G401 (cell line): Measurements from ENCODE around the gene LOXHD1. TPM values are rescaled to one million over a fixed set of nuclear protein-coding genes. Genes with fewer than 3 reads are reported as not detected.

Source experiments
- DNase-seq: peaks from one replicate; pipeline ENCODE4 v3.0.0-alpha.2; 2015; ENCODE audit warnings: low spot score
- in situ Hi-C: cut with HindIII; loops from 2 replicates; pipeline ENCODE4 v1.10.0; 2016; ENCODE audit warnings: low sequenced_read_pairs, mixed read lengths
- total RNA-seq: library from RNA; depleted of rRNA; stranded (reverse); fragments of >200 nt; shearing (Covaris generic); gene quantifications from 2 replicates; pipeline ENCODE4 v1.2.3, GENCODE V29; 2014; rRNA removed

Gene LOXHD1, protein sequence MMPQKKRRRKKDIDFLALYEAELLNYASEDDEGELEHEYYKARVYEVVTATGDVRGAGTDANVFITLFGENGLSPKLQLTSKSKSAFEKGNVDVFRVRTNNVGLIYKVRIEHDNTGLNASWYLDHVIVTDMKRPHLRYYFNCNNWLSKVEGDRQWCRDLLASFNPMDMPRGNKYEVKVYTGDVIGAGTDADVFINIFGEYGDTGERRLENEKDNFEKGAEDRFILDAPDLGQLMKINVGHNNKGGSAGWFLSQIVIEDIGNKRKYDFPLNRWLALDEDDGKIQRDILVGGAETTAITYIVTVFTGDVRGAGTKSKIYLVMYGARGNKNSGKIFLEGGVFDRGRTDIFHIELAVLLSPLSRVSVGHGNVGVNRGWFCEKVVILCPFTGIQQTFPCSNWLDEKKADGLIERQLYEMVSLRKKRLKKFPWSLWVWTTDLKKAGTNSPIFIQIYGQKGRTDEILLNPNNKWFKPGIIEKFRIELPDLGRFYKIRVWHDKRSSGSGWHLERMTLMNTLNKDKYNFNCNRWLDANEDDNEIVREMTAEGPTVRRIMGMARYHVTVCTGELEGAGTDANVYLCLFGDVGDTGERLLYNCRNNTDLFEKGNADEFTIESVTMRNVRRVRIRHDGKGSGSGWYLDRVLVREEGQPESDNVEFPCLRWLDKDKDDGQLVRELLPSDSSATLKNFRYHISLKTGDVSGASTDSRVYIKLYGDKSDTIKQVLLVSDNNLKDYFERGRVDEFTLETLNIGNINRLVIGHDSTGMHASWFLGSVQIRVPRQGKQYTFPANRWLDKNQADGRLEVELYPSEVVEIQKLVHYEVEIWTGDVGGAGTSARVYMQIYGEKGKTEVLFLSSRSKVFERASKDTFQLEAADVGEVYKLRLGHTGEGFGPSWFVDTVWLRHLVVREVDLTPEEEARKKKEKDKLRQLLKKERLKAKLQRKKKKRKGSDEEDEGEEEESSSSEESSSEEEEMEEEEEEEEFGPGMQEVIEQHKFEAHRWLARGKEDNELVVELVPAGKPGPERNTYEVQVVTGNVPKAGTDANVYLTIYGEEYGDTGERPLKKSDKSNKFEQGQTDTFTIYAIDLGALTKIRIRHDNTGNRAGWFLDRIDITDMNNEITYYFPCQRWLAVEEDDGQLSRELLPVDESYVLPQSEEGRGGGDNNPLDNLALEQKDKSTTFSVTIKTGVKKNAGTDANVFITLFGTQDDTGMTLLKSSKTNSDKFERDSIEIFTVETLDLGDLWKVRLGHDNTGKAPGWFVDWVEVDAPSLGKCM (N-terminal part only)
- total RNA-seq = not detected in 2 replicates

DNA sequence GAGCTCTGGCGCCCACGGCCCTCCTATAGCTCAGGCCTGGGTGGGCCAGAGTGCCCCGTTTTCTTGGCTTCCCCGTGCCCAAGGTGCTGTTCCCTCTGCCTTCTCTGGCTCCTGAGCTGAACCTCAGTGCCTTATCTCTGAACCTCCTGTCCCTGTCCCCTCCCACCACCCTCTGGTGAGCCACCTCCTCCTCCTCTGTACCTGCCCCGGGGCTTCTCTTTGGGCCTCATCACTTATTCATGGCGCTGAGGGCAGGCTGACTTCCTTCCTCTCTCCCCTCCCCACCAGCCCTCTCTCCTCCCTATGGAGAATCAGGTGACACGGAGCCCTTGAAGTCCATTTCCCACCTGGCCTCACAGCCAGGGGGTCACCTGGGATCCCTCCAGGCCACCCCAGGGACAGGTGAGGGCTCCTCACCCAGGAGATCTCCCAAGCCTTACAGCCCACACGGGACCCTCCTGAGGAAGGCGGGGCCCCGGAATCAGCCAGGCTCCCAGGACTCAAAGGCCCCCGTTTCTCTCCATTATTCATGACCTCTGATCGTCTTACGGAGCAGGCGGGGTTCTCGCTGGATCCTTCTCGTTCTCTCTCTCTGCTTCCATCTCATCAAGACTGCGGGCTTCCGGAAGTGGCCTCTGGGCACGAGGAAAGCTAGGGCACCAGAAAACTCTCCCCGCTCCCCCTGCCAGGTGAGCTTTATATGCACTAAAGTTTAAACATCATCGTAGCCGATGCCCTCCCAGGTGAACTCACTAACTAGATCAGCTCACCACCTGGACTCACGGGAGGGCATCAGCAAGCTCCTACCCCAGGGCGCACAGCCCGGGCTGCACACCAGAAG, at the start of gene LOXHD1:
Gene LOXHD1, minus strand, starts transcription at position 106 of the 841 bp plus-strand sequence. CDS start 187 bp downstream, outside the sequence.
- in situ Hi-C loops = no loop called here
- no peak for DNase-seq

DNA sequence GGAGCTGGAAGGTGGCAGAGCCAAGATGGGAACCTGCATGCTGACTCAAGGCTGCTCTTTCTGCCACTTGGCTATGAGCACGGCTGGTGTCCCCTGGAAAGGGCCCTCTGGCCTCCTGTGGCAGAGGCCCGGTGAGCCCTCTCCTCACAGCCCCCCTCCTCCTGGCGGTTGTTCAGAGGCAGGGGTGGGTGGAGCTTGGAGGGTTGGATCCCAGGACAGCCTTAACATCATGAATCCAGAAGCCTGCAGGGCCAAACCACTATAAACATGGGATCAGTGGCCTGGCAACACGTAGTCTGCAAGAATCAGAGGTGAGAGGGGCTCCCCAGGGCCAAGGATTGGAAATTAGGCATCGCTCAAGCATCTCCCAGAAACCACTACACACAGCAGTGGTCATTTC, 48.5 kb upstream of the LOXHD1 start:
- in situ Hi-C loops = no loop called here
- no peak for DNase-seq

DNA sequence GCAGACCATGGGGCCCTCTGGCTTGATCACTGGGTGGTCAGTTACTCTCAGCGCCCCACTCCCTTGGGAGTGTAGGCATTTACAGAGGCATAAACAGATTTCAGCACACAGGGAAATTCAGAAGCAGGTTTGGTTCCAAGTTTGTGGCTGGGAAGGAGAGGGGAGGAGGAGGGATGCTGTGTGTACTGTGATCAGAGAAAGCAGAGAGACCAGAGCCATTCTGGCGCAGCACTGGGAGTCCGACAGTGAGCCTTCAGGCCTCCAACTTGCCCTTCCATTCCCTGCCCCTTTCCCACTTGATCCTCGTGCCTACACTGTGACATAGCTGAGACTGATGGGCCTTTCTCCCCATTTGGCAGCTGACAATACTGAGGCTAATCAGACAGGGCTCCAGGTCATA, 47.8 kb upstream of the LOXHD1 start:
- DNase-seq = peak; percentile 70
- in situ Hi-C loops = no loop called here

DNA sequence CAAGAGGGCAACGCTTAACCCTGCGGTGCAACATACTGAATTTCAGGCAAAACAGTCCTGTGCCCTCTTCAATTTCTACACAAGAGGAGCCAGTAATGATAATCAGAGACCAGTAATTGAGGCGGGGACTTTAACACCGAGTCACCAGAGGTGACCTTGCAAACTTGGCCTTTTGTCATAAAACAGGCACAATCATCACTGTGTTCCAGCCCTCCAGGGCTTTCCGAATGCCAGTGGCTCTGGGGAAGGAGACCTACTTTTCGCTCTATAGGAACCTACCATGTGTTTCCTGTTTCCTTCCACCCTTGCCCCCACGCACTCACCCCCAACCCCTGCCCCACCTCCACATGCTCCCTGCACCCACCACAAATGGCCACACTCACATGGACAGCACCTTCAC, 47.2 kb upstream of the LOXHD1 start:
- in situ Hi-C loops = no loop called here
- no peak for DNase-seq

DNA sequence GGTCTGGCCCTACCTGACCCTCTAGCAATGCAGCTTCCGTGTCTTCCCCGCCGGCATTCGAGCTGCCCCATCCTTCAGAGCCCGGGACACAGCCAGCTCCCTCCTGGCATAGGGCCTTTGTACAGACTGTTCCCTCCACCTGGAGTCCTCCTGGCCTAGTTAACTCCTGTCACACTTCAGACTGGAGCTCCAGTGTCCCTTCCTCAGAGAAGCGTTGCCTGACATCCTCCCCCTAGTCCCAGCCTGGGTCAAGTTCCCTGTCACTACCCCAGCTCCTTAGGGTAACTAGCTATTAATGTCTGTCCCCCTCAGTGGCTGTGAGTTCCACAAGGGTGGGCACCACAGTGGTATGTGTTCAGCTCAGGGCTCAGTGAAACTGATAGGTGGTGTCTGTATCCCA, 45.5 kb upstream of the LOXHD1 start:
- in situ Hi-C loops = no loop called here
- peak; percentile 97 for DNase-seq

DNA sequence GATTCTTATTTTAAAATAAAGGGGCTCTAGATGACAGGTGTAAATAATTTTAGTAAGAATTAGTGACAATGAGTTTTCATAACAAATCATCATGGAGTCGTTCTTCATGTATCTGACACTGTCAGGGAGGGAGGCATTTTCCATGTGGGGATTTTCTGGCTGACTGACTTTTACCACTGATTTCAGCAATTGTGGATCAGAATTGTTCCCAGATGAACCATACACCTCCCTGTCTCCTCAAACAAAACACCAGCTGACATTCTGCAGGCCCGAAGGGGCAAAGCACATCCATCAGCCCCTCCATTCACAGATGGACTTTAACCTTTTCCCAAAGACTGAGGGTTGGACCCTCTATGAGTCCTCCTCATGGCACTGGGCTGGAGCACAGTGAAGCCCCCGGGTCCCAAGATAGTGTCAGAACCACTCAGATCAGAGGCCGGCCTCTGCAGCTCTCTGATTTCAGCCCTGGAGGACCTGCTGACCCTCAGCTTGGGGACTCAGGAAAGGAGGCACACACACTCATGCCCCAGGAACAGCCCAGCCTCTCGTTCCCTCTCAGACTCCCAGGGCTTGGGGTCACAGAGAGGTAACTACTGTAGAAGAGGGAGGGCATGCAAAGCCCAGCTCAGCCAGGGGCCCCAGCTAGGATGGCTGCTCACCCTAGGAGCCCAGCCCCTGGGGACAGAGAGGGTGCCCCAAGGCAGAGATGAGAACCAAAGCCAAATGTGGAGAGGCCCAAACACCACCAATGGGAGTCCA, 43.2 kb upstream of the LOXHD1 start:
- in situ Hi-C loops = no loop called here
- peak; percentile 79 for DNase-seq

DNA sequence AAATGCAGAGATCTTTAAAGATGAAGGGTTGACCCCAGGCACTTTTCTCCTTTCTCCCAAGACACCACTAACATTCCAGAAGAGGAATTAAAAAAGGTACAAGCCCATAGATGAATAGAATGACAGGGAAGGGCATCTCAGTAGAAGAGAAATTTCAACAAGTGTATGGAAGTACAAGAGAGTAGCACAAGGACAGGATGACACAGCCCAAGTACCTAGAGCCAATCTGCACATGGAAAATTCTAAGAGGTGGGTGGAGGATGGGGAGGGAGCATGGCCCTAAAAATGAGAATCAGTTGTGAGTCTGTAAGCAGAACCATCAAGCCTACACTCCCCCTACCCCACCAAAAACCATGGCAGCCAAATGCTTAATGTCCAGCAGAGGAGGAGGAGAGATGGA, 39.7 kb upstream of the LOXHD1 start:
- in situ Hi-C loops = no loop called here
- no peak for DNase-seq

DNA sequence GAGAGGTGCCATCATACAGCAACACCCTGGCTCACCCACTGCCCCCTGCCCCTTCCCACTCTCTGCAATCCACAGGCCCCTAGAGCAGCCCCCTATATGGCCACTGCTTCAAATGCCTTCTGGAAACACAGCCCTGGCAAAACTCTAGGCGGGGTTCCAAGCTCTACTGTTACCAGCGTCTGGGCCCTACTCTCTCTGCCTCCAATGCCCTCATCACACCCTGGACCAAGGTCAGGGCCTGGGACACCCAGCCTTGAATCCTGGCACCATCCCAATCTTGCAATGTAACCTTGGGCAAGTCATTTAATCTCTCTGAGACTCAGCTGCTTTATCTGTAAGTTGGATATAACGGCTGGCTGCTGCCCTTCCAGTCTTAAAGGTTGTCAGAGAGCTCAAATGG, 39.2 kb upstream of the LOXHD1 start:
- DNase-seq = no peak
- in situ Hi-C loops = no loop called here

DNA sequence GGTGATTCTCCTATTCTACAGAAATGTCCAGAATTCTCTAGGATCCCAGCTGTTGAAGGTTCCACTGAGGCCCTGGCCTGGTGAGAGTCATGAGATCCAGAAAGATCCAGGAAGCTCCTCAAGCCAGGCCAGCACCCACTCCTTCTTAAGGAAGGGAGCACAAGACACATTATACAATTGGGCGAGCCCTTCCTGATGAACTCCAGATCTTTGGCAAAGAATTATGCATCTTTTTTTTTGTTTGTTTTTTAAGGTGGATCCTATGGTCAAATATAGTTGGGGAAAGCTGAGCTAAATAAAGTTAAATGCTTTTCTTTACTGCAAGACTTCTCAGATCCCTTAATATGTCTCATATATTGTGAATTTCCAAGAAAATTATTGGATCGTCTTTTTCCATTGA, 37.0 kb upstream of the LOXHD1 start:
- DNase-seq = no peak
- in situ Hi-C loops = no loop called here

DNA sequence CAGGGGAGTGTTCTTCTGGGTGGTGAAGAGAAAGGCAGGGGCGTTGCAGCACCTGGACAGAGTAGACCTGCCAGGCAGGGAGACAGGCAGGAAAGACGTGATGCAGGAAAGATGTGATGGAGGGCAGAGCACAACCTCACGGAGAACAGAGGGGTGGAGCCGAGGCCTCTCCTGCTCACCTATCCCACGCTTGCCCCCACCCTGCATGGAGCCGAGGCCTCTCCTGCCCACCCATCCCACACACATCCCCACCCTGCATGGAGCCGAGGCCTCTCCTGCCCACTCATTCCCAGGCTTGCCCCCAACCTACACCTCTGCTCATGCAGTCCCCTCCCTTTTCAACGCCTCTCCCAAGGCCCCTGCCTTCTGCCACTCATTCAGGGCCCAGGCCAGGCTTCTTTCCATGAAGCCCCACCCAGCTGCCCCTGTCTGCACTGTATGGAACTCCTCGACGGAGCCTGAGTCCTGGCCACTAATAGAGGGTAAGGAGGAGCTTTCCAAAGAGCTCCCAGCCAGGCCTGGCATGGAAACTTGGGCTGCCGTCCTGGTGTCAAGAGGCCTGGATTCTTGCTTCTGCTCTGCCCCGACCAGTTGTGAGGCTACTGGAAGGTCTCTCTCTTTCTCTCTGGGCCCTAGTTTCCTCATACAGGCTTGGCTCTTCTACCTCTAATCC, 32.0 kb upstream of the LOXHD1 start:
- in situ Hi-C loops = no loop called here
- DNase-seq = no peak

DNA sequence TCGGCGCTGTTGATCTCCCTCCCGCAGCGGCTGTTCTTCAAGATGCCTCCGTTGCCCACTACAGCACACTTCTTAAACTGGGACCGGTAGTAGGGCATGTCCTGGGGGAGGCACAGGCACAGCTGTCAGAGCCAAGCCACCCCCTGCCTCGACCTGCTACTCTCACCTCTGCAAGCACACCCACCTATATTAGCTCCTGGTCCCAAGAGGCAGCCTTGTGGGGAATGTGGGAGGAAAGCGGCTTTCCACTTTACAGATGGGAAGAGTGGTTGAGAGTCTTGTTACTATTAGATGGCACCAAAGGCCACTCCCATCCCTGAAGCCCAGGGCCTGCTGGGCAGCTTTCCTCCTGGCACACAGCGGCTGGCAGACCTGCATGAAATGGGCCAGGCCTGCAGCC, 29.2 kb upstream of the LOXHD1 start:
- in situ Hi-C loops = no loop called here
- DNase-seq = no peak

DNA sequence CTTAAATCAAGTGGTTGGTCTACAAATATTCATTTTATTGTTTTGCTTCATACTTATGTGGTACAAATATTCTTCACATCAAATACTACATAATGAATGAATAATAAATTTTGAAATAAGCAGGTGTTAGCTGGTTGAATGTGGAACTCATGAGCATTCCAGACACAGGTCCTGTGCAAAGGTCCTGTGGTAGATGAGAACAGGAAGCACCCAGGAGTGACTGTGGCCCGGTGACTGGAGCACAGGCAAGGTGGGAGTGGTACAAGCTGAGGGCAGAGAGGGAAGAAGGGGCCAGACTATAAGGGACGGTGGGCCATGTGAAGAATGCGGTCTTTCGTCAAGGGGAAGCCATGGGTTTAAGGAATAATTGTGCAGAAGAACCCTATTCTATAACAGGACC, 26.2 kb upstream of the LOXHD1 start:
- no peak for DNase-seq
- in situ Hi-C loops = no loop called here

DNA sequence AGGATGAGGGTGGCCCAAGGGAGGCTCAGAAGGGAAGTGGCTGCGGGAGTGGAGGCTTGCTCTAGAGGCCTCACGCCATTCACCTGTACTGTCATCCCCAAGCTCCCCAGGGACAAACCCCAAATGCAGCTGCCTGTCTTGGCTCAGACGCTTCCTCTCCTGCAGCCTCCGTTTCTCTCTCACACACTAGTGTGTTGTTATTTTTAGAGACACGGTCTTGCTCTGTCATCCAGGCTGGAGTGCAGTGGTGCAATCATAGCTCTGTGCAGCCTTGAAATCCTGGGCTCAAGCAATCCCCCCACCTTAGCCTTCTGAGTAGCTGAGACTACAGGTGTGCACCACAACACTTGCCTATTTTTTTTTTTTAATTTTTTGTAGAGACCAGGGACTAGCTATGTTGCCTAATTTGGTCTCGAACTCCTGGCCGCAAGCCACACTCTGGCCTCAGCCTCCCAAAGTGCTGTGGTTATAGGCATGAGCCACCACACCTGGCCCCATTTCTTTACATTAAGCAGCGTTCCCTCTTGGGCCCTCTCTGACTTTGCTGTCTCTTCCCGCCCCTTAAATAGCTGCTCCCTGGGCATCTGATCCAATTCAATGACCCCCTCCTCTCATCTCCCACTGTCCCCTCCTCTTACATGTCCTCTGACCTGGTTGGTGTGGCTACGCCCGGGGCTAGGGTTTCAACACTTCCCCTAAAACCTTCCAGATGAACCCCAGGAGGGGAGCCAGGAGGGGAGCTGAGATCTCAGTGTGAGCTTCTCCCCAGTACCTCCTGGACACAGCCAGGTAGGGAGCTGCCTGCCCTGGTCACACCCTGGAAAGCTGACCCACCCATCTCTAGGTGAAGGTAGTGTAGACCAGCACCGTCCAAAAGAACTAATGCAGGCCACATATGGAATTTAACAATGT, 24.0 kb upstream of the LOXHD1 start:
- DNase-seq = no peak
- in situ Hi-C loops = no loop called here

DNA sequence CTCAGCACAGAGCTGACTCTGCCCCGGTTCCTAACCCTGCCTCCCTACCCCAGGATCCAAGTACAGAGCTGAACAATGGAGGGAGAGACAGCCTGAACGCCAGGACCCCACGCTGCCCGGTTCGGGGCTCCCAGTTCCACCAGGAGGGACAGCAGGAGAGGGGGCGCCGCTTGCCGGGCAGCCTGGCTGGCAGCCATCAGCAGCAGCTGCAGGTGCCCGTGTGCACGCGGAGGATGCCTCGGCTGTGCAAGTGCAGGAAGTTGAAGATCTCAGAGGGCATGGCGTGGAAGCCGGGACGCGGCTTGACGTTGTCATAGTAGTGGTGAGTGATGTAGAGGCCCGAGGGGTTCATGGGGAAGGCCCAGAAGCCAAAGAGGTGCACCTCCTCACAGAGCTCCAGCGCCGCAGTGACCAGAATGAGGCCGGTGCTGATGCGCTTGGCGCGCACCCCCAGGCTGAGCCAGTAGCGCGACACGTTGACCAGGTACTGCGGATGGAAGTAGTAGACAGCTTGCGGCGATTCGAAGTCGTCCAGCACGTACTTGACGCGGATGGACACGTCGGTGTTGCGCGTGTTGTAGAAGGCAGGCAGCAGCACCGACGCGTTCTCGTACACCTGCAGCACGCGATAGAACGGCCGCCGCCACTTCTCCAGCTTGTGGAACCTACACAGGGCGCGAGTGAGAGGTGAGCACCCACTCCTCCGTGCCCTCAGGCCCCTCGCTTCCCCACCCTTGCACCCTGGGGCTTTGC, 23.0 kb upstream of the LOXHD1 start:
- DNase-seq = no peak
- in situ Hi-C loops = no loop called here

DNA sequence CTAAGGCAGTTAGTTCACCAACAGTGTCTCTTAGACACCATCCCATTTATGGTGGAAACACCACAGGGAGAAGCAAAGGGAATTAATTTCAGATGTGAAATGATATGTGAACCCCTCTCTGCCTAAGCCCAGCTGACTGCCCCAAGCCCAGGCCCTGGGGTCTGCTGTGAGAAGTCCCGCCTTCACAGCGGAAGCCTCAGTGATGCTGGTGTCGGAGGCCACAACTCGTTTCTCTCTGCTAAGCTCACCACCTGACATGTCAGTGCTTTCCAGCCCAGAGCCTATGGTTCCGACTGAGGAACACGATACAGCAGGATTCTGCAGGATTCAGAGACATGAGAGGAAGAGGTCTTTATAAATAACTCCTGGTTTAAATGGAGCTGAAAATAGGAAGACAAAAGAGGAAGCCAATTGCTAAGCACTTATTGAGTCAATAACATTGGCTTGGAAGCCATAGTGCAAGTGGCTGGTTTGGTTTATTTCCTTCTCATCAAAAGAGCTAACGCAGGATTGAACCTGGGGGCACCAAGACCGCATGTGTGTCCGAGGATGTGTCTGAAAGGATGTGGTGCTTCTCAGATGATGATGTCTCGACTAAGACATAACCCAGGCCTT, 21.9 kb upstream of the LOXHD1 start:
- in situ Hi-C loops = no loop called here
- DNase-seq = no peak

DNA sequence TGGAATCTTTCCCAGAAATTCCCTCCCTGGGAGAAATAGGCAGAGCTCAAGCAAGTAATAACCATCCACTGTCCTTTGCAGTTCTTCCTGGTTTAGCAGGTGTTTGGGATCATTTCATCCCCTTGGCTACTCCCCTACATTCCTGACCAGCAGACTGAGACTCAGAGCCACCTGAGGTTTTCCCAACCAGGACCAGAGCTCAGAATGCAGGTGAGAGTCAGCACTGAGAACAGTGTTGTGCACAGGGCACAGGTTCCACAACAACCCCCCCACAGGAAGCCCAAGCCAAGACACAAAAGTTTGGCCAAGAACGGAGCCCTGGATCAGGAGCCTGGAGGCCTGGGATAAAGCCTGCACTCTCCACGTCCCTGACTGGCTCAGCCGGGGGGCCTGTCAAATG, 21.0 kb upstream of the LOXHD1 start:
- DNase-seq = no peak
- in situ Hi-C loops = no loop called here
